NB4 (cell line): ENCODE data around the gene OSM.

Experiments
- CTCF ChIP-seq: IDR thresholded peaks from one replicate; pipeline ENCODE4 v1.5.1; 2012; ENCODE audit warnings: low read depth, low read length
- MAX ChIP-seq: IDR thresholded peaks from 2 replicates; pipeline ENCODE4 v1.6.1; 2011; ENCODE audit warnings: low read depth, low read length
- POLR2A ChIP-seq: IDR thresholded peaks from 2 replicates; pipeline ENCODE4 v1.6.1; 2011; ENCODE audit warnings: mild to moderate bottlenecking; ENCODE audit not compliant: insufficient read length; ENCODE audit errors: extremely low read depth

GRCh38 chr22:30283342-30283741, 16.7 kb upstream of the OSM start:
- TF ChIP-seq CTCF, result no peak
- no peak for TF ChIP-seq POLR2A
- TF ChIP-seq MAX, result no peak
